ENCODE results near the gene CADM4.

Gene CADM4

GRCh38 chr19:43612374-43612773 lies 27.3 kb downstream of the CADM4 start:
- DNase-seq (ENCODE audit: low read depth, low spot score): no peak
- in situ Hi-C loops (cut with HindIII; ENCODE audit: low sequenced_read_pairs): no loop called here

GRCh38 chr19:43611788-43612187 lies 27.9 kb downstream of the CADM4 start, which contains the start of gene SRRM5:
Gene SRRM5, plus strand, starts transcription at chr19:43612088. Its CDS starts 34 bp downstream, at chr19:43612122.
- no peak for TF ChIP-seq CTCF (IDR thresholded peaks at IDR 0.05; ENCODE audit: low read depth, low read length)

More at GRCh38 chr19:43612374-43612773, 27.3 kb downstream of the CADM4 start:
- TF ChIP-seq CTCF (IDR thresholded peaks at IDR 0.05; ENCODE audit: low read depth, low read length): no peak
- no peak overlapping the region for H3K4me3 ChIP-seq (ENCODE audit: low read depth, low read length)

GRCh38 chr19:43610493-43610892 lies 29.2 kb downstream of the CADM4 start:
- TF ChIP-seq CTCF (IDR thresholded peaks at IDR 0.05; ENCODE audit: low read depth, low read length): no peak
- in situ Hi-C loops (cut with HindIII; ENCODE audit: low sequenced_read_pairs): no loop called here
- peak; percentile 76 for DNase-seq (ENCODE audit: low read depth, low spot score)
- no peak overlapping the region for H3K4me3 ChIP-seq (ENCODE audit: low read depth, low read length)

More at GRCh38 chr19:43611788-43612187, 27.9 kb downstream of the CADM4 start, which contains the start of gene SRRM5:
- no peak for DNase-seq (ENCODE audit: low read depth, low spot score)
- no peak within 1 kb of the TSS for H3K4me3 ChIP-seq (ENCODE audit: low read depth, low read length)
- in situ Hi-C loops (cut with HindIII; ENCODE audit: low sequenced_read_pairs): no loop called here

GRCh38 chr19:43609872-43610271 lies 29.8 kb downstream of the CADM4 start:
- DNase-seq (ENCODE audit: low read depth, low spot score): no peak
- no peak for TF ChIP-seq CTCF (IDR thresholded peaks at IDR 0.05; ENCODE audit: low read depth, low read length)
- in situ Hi-C loops (cut with HindIII; ENCODE audit: low sequenced_read_pairs): no loop called here
- no peak overlapping the region for H3K4me3 ChIP-seq (ENCODE audit: low read depth, low read length)

GRCh38 chr19:43607238-43608205 lies 32.1 kb downstream of the CADM4 start:
- no peak overlapping the region for H3K4me3 ChIP-seq (ENCODE audit: low read depth, low read length)
- in situ Hi-C loops (cut with HindIII; ENCODE audit: low sequenced_read_pairs): no loop called here
- DNase-seq (ENCODE audit: low read depth, low spot score): no peak
- no peak for TF ChIP-seq CTCF (IDR thresholded peaks at IDR 0.05; ENCODE audit: low read depth, low read length)

- no peak for TF ChIP-seq CTCF (IDR thresholded peaks at IDR 0.05; ENCODE audit: low read depth, low read length)
- DNase-seq (ENCODE audit: low read depth, low spot score): no peak
- in situ Hi-C loops (cut with HindIII; ENCODE audit: low sequenced_read_pairs): no loop called here
- H3K4me3 ChIP-seq (ENCODE audit: low read depth, low read length): no peak overlapping the region
Measured at GRCh38 chr19:43606569-43607229, 33.0 kb downstream of the CADM4 start.

Measured in astrocyte of the spinal cord (primary cell).